Osteocyte (in vitro differentiated cells): ENCODE data around the gene CEP152. TPM values are rescaled to one million over a fixed set of nuclear protein-coding genes. Genes with fewer than 3 reads are reported as not detected.

Experiments used
- DNase-seq: peaks from one replicate; pipeline ENCODE4 v3.0.0; 2021; ENCODE audit warnings: mixed read lengths; ENCODE audit not compliant: unreplicated experiment; ENCODE audit errors: extremely low spot score
- H3K27ac Mint-ChIP-seq: one replicate; pipeline ENCODE4 v1.8.0; 2021; ENCODE audit warnings: mild to moderate bottlenecking, mixed read lengths; ENCODE audit not compliant: unreplicated experiment
- H3K27me3 Mint-ChIP-seq: one replicate; pipeline ENCODE4 v1.8.0; 2021; ENCODE audit warnings: mixed read lengths; ENCODE audit not compliant: unreplicated experiment
- H3K36me3 Mint-ChIP-seq: one replicate; pipeline ENCODE4 v1.8.0; 2021; ENCODE audit warnings: mixed read lengths; ENCODE audit not compliant: unreplicated experiment
- H3K4me1 Mint-ChIP-seq: one replicate; pipeline ENCODE4 v1.8.0; 2021; ENCODE audit warnings: mixed read lengths; ENCODE audit not compliant: unreplicated experiment
- H3K4me3 Mint-ChIP-seq: one replicate; pipeline ENCODE4 v1.8.0; 2021; ENCODE audit warnings: mild to moderate bottlenecking, moderate library complexity, mixed read lengths; ENCODE audit not compliant: unreplicated experiment
- H3K9me3 Mint-ChIP-seq: one replicate; pipeline ENCODE4 v1.8.0; 2021; ENCODE audit warnings: mixed read lengths; ENCODE audit not compliant: unreplicated experiment
- total RNA-seq: library from RNA; stranded (reverse); gene quantifications from 2 replicates; pipeline ENCODE4 v1.2.1, GENCODE V29; 2021
- TF ChIP-seq, protein P1 (sequence below): fragments of 200-600 bp; sonication (generic); IDR thresholded peaks from 2 replicates; pipeline ENCODE4 v1.5.0; 2021; ENCODE audit warnings: antibody characterized with exemption, mild to moderate bottlenecking, moderate library complexity

CEP152 gene
- total RNA-seq, 1 donor from 2014 or later, result 5.6 TPM

DNA sequence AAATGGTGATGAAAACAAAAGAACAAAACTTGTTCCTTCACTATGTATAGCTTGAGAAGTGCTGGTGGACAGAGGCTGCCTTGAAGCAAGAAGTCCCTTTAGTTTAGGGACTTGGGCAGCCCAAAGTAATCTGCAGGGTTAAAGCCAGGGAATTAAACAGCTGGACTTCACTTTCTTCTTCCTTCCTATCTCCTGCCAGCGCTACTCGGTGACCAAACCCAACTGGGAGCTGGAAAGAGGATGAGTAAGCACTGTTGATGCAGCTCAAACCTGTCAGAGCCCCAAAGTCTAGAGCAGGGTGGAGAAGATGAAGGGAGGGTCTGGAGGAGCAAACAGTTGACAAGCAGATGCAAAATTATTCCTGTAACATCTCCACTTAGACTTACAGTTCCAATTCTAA is 92.2 kb downstream of the CEP152 start:
- TF ChIP-seq, protein P1, sequence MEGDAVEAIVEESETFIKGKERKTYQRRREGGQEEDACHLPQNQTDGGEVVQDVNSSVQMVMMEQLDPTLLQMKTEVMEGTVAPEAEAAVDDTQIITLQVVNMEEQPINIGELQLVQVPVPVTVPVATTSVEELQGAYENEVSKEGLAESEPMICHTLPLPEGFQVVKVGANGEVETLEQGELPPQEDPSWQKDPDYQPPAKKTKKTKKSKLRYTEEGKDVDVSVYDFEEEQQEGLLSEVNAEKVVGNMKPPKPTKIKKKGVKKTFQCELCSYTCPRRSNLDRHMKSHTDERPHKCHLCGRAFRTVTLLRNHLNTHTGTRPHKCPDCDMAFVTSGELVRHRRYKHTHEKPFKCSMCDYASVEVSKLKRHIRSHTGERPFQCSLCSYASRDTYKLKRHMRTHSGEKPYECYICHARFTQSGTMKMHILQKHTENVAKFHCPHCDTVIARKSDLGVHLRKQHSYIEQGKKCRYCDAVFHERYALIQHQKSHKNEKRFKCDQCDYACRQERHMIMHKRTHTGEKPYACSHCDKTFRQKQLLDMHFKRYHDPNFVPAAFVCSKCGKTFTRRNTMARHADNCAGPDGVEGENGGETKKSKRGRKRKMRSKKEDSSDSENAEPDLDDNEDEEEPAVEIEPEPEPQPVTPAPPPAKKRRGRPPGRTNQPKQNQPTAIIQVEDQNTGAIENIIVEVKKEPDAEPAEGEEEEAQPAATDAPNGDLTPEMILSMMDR, result no peak
- Mint-ChIP-seq H3K27me3 (no peaks in the 10 kb centered on the region), H3K9me3 (peaks cover 12% of the 10 kb centered on the region), H3K4me3 (no peak overlapping the region), H3K36me3 (peaks cover 10% of the 10 kb centered on the region), H3K4me1 (peaks cover 28% of the 10 kb centered on the region), H3K27ac (no peak overlapping the region)
- no peak for DNase-seq

DNA sequence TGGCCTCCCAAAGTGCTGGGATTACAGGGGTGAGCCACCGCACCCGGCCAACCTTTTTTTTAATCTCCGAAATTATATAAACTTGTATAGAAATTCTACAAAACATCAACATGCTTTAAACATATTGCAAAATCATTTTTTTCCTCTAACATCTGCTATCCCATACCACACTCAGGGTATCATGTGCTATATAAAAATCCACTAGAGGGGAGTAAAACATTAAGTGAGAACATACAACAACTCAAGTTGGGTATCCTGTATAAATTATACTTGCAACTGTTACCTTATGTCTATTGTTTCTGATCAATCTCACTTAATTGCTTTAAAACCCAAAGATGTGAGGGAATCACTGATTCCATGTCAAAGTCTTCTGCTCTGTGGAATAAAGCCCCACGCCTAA is 93.4 kb downstream of the CEP152 start:
- TF ChIP-seq, protein P1, result peak; percentile 43
- Mint-ChIP-seq H3K4me3 (no peak overlapping the region), H3K27ac (no peak overlapping the region), H3K9me3 (peaks cover 12% of the 10 kb centered on the region), H3K36me3 (peaks cover 10% of the 10 kb centered on the region), H3K4me1 (peaks cover 17% of the 10 kb centered on the region), H3K27me3 (no peaks in the 10 kb centered on the region)
- no peak for DNase-seq

DNA sequence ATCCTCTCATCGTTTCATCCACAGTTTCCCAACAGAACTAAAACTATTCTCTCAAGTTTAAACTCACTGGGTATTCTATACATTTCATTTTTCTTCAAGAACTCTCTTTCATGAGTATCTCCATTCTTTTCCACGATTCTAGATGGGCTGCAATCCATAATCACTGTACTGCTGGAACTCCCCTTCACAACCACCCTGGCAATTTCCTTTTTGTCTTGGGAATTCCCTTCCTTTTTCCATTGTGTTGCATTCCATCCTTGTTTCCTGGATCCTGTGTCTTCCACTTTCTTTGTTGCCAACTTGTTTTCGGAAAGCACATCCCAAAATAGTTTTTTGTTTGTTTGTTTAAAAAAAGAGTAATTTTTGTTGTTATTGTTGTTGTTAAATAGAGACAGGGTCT is 98.3 kb downstream of the CEP152 start:
- Mint-ChIP-seq H3K9me3 (peaks cover 12% of the 10 kb centered on the region), H3K27ac (no peak overlapping the region), H3K36me3 (peaks cover 12% of the 10 kb centered on the region), H3K4me1 (peaks cover 4% of the 10 kb centered on the region), H3K27me3 (no peaks in the 10 kb centered on the region), H3K4me3 (no peak overlapping the region)
- TF ChIP-seq, protein P1, result no peak
- no peak for DNase-seq

DNA sequence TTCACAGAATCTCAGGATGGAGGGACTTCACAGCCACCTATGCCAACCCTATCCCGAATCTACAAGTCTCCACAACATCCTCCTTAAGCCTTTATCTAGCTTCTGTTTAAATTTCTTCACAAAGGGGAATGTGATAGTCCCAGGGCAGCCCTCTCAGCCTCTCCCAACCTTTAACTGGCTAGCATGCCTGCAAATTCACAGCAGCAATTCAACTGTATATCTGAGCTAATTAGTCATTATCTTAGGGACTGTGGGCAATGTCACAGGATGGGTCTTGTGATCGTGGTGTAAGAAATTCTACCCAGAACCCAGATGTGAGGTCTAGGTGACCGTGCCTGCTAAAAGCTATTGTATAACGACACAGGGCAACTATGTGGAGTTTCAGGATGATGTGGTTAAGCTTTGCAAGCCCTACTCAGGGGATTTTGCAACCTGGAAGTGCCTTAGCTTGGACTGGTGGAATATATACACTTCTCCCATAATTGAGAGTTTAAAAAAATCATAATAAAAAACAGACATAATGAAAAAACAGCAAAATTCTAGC is 99.8 kb downstream of the CEP152 start:
- peaks cover 4% of the 10 kb centered on the region for H3K4me1 Mint-ChIP-seq
- DNase-seq, result no peak
- TF ChIP-seq, protein P1, result no peak
- H3K9me3 Mint-ChIP-seq, result peaks cover 17% of the 10 kb centered on the region
- H3K36me3 Mint-ChIP-seq, result peaks cover 12% of the 10 kb centered on the region
- H3K27me3 Mint-ChIP-seq, result no peaks in the 10 kb centered on the region
- H3K4me3 Mint-ChIP-seq, result no peak overlapping the region
- no peak overlapping the region for H3K27ac Mint-ChIP-seq

DNA sequence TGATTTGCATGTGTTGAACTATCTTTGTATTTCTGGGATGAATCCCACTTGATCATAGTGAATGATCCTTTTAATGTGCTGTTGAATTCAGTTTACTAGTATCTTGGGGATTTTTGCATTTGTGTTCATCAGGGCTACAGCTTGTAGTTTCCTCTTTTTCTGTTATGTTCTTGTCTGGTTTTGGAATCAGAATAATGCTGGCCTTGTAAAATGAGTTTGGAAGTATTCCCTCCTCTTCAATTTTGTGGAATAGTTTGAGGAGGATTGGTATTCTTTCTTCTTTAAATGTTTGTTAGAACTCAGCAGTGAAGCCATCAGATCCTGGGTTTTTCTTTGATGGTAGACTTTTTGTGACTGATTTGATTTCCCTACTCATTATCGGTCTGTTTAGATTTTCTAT is 102.2 kb downstream of the CEP152 start:
- H3K27me3 Mint-ChIP-seq, result no peaks in the 10 kb centered on the region
- peaks cover 27% of the 10 kb centered on the region for H3K9me3 Mint-ChIP-seq
- no peak for DNase-seq
- no peak overlapping the region for H3K27ac Mint-ChIP-seq
- H3K36me3 Mint-ChIP-seq, result peaks cover 19% of the 10 kb centered on the region
- TF ChIP-seq, protein P1, result no peak
- peaks cover 9% of the 10 kb centered on the region for H3K4me1 Mint-ChIP-seq
- H3K4me3 Mint-ChIP-seq, result no peak overlapping the region
